Thoracic aorta (tissue), 2 donors: Measurements from ENCODE around the gene GPR151. TPM values are rescaled to one million over a fixed set of nuclear protein-coding genes. Genes with fewer than 3 reads are reported as not detected.

Experiments used
- ATAC-seq: fragments of 150-250 bp; one replicate; pipeline ENCODE4 v1.8.0; 2017; ENCODE audit warnings: low read depth; ENCODE audit not compliant: insufficient number of reproducible peaks, low FRiP score
- DNase-seq: peaks from one replicate; pipeline ENCODE4 v3.0.0-alpha.2; 2020; ENCODE audit warnings: low spot score
- H3K27ac ChIP-seq, 2 donors: fragments of 200-600 bp; sonication (generic); 1 replicate in 1 of 2; 2 replicates in 1 of 2; pipeline ENCODE4 v1.5.1; 2016; ENCODE audit warnings: mild to moderate bottlenecking in 2 of 2, moderate library complexity in 2 of 2
- H3K27me3 ChIP-seq: fragments of 200-600 bp; sonication (generic); replicated peaks from 2 replicates; pipeline ENCODE4 v1.6.0; 2016; ENCODE audit warnings: mild to moderate bottlenecking; ENCODE audit not compliant: insufficient read depth
- H3K36me3 ChIP-seq: fragments of 200-600 bp; sonication (generic); one replicate; pipeline ENCODE4 v1.5.1; 2016
- H3K4me1 ChIP-seq, 2 donors: fragments of 200-600 bp; sonication (generic); 1 replicate in 1 of 2; 2 replicates in 1 of 2; pipeline versions ENCODE4 v1.5.1 to v1.6.0; 2016; ENCODE audit warnings: low read depth in 2 of 2, mild to moderate bottlenecking in 1 of 2; ENCODE audit not compliant: control insufficient read depth in 1 of 2
- H3K4me3 ChIP-seq: fragments of 200-600 bp; sonication (generic); 2 replicates; pipeline ENCODE4 v1.5.1; 2016; ENCODE audit warnings: mild to moderate bottlenecking
- H3K9me3 ChIP-seq: fragments of 200-600 bp; sonication (generic); 2 replicates; pipeline ENCODE4 v1.5.1; 2016
- CTCF ChIP-seq: fragments of 200-600 bp; sonication (generic); IDR thresholded peaks from one replicate; pipeline ENCODE4 v1.5.1; 2019; ENCODE audit warnings: antibody characterized with exemption
- total RNA-seq, 2 donors: library from RNA; depleted of rRNA; stranded (reverse); fragments of >200 nt; gene quantifications; one replicate each; pipeline versions ENCODE4 v1.1.0 to v1.2.3, GENCODE V29; 2016

Gene GPR151
- total RNA-seq, 2 donors from 2014 or later, result not detected

- DNase-seq (no peak), ATAC-seq (no peak)
- H3K9me3 ChIP-seq, result no peaks in the 10 kb centered on the region
- peaks cover 2 to 8% of the 10 kb centered on the region in 2 donors for H3K4me1 ChIP-seq
- H3K36me3 ChIP-seq, result peaks cover 11% of the 10 kb centered on the region
- TF ChIP-seq CTCF, result no peak
- H3K4me3 ChIP-seq, result no peak overlapping the region
- no peaks in the 10 kb centered on the region for H3K27me3 ChIP-seq
- H3K27ac ChIP-seq, result no peak overlapping the region
Observed at GRCh38 chr5:146484714-146485391, 31.1 kb downstream of the GPR151 start.

- ATAC-seq (no peak), DNase-seq (no peak)
- Histone ChIP-seq H3K4me3 (no peak overlapping the region), H3K9me3 (no peaks in the 10 kb centered on the region), H3K4me1 (no peaks in the 10 kb centered on the region), H3K27ac (no peak overlapping the region), H3K27me3 (no peaks in the 10 kb centered on the region), H3K36me3 (peaks cover 11% of the 10 kb centered on the region)
- TF ChIP-seq CTCF, result no peak
Observed at GRCh38 chr5:146482775-146483174, 33.2 kb downstream of the GPR151 start.

- Histone ChIP-seq H3K27ac (no peak overlapping the region), H3K4me3 (no peak overlapping the region), H3K36me3 (peaks cover 17% of the 10 kb centered on the region), H3K27me3 (no peaks in the 10 kb centered on the region), H3K9me3 (no peaks in the 10 kb centered on the region), H3K4me1 (no peaks in the 10 kb centered on the region)
- no peak for DNase-seq
- no peak for TF ChIP-seq CTCF
- no peak for ATAC-seq
Observed at GRCh38 chr5:146475906-146476305, 40.1 kb downstream of the GPR151 start.

GRCh38 chr5:146475190-146475780 is 40.7 kb downstream of the GPR151 start:
- Histone ChIP-seq H3K27me3 (no peaks in the 10 kb centered on the region), H3K4me3 (no peak overlapping the region), H3K4me1 (no peaks in the 10 kb centered on the region), H3K9me3 (no peaks in the 10 kb centered on the region), H3K27ac (no peak overlapping the region), H3K36me3 (peaks cover 19% of the 10 kb centered on the region)
- no peak for TF ChIP-seq CTCF
- DNase-seq (no peak), ATAC-seq (no peak)

DNA sequence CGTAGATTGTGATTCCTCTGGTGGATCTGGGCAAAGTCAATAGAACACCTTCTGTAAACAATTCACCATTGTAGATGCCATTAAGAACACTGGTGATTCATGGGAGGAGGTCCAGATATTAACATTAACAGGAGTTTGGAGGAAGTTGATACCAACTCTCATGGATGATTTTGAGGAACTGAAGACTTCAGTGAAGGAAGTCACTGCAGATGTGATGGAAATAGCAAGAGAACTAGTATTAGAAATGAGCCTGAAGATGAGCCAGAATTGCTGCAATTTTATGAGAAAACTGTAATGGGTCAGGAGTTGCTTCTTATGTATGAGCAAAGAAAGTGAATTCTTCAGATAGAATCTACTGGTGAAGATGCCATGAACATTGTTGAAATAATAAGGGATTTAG is 41.9 kb downstream of the GPR151 start:
- no peak for TF ChIP-seq CTCF
- H3K4me3 ChIP-seq, result no peak overlapping the region
- H3K36me3 ChIP-seq, result peaks cover 23% of the 10 kb centered on the region
- ATAC-seq (no peak), DNase-seq (no peak)
- no peak overlapping the region for H3K27ac ChIP-seq
- no peaks in the 10 kb centered on the region for H3K9me3 ChIP-seq
- no peaks in the 10 kb centered on the region for H3K27me3 ChIP-seq
- H3K4me1 ChIP-seq, result no peaks in the 10 kb centered on the region
